ENCODE measurements around the gene PSMG2. TPM values are rescaled to one million over a fixed set of nuclear protein-coding genes. Genes with fewer than 3 reads are reported as not detected.

PSMG2 gene
- total and polyA plus RNA-seq, 2 of the 13 experiments (the other 11 are each of a cell fraction or from before 2014, with no cell fraction given), result 53.4 to 94.8 TPM

DNA sequence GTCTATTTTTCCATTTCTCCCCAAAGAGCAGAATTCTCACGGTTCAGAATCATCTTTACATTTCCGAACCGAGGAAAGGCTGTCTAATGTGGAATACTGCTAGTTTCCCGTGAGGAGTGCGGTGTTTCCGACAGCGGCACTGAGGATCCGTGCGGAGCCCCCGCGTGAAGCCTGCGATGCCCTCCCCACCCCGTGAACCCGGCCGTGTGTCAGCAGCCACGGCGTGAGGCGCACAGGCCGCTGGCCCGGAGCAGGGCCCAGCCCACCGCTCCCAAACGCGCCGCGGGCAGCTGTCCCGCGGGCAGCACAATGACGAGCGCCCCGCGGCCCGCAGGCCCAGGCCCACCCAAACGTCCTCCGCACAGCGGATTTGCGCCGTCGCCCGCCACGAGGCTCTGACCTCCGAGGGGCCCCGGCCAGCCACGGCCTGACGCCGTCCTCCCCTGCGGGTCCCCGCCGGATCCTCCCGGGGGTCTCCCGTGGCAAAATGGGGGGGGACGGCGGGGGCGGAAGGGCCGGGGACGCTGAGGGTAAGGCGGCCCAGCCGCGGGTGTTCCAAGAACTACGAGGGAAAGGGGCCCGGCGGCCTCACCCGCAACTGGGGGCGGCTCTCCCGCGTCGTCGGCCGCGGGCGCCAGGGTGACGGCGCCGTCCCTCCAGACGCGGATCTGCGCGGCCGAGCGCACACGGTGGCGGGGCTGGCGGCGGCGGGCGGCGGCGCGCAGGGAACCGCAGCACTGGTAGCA is 45.7 kb upstream of the PSMG2 start (continued):
- TF ChIP-seq, protein P1, sequence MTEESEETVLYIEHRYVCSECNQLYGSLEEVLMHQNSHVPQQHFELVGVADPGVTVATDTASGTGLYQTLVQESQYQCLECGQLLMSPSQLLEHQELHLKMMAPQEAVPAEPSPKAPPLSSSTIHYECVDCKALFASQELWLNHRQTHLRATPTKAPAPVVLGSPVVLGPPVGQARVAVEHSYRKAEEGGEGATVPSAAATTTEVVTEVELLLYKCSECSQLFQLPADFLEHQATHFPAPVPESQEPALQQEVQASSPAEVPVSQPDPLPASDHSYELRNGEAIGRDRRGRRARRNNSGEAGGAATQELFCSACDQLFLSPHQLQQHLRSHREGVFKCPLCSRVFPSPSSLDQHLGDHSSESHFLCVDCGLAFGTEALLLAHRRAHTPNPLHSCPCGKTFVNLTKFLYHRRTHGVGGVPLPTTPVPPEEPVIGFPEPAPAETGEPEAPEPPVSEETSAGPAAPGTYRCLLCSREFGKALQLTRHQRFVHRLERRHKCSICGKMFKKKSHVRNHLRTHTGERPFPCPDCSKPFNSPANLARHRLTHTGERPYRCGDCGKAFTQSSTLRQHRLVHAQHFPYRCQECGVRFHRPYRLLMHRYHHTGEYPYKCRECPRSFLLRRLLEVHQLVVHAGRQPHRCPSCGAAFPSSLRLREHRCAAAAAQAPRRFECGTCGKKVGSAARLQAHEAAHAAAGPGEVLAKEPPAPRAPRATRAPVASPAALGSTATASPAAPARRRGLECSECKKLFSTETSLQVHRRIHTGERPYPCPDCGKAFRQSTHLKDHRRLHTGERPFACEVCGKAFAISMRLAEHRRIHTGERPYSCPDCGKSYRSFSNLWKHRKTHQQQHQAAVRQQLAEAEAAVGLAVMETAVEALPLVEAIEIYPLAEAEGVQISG (CRISPR knock-in tag; IDR thresholded peaks at IDR 0.05), result peak; percentile 57
- TF ChIP-seq AGO2 (optimal IDR thresholded peaks at IDR 0.05; ENCODE audit: low read depth, low read length), result peak; percentile 53
- TF ChIP-seq, protein P2, sequence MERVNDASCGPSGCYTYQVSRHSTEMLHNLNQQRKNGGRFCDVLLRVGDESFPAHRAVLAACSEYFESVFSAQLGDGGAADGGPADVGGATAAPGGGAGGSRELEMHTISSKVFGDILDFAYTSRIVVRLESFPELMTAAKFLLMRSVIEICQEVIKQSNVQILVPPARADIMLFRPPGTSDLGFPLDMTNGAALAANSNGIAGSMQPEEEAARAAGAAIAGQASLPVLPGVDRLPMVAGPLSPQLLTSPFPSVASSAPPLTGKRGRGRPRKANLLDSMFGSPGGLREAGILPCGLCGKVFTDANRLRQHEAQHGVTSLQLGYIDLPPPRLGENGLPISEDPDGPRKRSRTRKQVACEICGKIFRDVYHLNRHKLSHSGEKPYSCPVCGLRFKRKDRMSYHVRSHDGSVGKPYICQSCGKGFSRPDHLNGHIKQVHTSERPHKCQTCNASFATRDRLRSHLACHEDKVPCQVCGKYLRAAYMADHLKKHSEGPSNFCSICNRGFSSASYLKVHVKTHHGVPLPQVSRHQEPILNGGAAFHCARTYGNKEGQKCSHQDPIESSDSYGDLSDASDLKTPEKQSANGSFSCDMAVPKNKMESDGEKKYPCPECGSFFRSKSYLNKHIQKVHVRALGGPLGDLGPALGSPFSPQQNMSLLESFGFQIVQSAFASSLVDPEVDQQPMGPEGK (CRISPR knock-in tag; IDR thresholded peaks at IDR 0.05), result peak; percentile 44
- no peak for TF ChIP-seq MTA3 (CRISPR knock-in tag; IDR thresholded peaks at IDR 0.05)
- peak; percentile 26; the same call in 1 of the 2 replicates for TF ChIP-seq REPIN1 (CRISPR knock-in tag; IDR thresholded peaks at IDR 0.05; ENCODE audit: borderline replicate concordance, low read depth)
- TF ChIP-seq ARHGAP35 (CRISPR knock-in tag; IDR thresholded peaks at IDR 0.05; ENCODE audit: borderline replicate concordance), result no peak
- TF ChIP-seq ZIK1 (CRISPR knock-in tag; IDR thresholded peaks at IDR 0.05; ENCODE audit: borderline replicate concordance, low read depth), result no peak
- 0 out of 2 replicates have a peak, but pooled peaks have one; percentile 38 for TF ChIP-seq ZNF598 (CRISPR knock-in tag; IDR thresholded peaks at IDR 0.05; ENCODE audit: borderline replicate concordance)
- TF ChIP-seq, protein P3, sequence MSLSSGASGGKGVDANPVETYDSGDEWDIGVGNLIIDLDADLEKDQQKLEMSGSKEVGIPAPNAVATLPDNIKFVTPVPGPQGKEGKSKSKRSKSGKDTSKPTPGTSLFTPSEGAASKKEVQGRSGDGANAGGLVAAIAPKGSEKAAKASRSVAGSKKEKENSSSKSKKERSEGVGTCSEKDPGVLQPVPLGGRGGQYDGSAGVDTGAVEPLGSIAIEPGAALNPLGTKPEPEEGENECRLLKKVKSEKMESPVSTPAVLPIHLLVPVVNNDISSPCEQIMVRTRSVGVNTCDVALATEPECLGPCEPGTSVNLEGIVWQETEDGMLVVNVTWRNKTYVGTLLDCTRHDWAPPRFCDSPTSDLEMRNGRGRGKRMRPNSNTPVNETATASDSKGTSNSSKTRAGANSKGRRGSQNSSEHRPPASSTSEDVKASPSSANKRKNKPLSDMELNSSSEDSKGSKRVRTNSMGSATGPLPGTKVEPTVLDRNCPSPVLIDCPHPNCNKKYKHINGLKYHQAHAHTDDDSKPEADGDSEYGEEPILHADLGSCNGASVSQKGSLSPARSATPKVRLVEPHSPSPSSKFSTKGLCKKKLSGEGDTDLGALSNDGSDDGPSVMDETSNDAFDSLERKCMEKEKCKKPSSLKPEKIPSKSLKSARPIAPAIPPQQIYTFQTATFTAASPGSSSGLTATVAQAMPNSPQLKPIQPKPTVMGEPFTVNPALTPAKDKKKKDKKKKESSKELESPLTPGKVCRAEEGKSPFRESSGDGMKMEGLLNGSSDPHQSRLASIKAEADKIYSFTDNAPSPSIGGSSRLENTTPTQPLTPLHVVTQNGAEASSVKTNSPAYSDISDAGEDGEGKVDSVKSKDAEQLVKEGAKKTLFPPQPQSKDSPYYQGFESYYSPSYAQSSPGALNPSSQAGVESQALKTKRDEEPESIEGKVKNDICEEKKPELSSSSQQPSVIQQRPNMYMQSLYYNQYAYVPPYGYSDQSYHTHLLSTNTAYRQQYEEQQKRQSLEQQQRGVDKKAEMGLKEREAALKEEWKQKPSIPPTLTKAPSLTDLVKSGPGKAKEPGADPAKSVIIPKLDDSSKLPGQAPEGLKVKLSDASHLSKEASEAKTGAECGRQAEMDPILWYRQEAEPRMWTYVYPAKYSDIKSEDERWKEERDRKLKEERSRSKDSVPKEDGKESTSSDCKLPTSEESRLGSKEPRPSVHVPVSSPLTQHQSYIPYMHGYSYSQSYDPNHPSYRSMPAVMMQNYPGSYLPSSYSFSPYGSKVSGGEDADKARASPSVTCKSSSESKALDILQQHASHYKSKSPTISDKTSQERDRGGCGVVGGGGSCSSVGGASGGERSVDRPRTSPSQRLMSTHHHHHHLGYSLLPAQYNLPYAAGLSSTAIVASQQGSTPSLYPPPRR (CRISPR knock-in tag; IDR thresholded peaks at IDR 0.05; ENCODE audit: borderline replicate concordance), result 0 out of 2 replicates have a peak, but pooled peaks have one; percentile 20
- peak; percentile 64; the same call in 1 of the 2 replicates for TF ChIP-seq ARNTL (CRISPR knock-in tag; IDR thresholded peaks at IDR 0.05)
- TF ChIP-seq ZFP82 (CRISPR knock-in tag; IDR thresholded peaks at IDR 0.05; ENCODE audit: borderline replicate concordance), result peak; percentile 83; the same call in 1 of the 2 replicates
- peak; percentile 86 for TF ChIP-seq ZNF777 (CRISPR knock-in tag; IDR thresholded peaks at IDR 0.05)
- TF ChIP-seq, protein P4, sequence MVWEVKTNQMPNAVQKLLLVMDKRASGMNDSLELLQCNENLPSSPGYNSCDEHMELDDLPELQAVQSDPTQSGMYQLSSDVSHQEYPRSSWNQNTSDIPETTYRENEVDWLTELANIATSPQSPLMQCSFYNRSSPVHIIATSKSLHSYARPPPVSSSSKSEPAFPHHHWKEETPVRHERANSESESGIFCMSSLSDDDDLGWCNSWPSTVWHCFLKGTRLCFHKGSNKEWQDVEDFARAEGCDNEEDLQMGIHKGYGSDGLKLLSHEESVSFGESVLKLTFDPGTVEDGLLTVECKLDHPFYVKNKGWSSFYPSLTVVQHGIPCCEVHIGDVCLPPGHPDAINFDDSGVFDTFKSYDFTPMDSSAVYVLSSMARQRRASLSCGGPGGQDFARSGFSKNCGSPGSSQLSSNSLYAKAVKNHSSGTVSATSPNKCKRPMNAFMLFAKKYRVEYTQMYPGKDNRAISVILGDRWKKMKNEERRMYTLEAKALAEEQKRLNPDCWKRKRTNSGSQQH (CRISPR knock-in tag; IDR thresholded peaks at IDR 0.05; ENCODE audit: low read depth), result no peak
- TF ChIP-seq, protein P5, sequence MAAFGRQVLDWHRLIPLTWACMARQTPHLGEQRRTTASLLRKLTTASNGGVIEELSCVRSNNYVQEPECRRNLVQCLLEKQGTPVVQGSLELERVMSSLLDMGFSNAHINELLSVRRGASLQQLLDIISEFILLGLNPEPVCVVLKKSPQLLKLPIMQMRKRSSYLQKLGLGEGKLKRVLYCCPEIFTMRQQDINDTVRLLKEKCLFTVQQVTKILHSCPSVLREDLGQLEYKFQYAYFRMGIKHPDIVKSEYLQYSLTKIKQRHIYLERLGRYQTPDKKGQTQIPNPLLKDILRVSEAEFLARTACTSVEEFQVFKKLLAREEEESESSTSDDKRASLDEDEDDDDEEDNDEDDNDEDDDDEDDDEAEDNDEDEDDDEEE (CRISPR knock-in tag; IDR thresholded peaks at IDR 0.05), result no peak
- peak; percentile 60 for TF ChIP-seq ZNF883 (CRISPR knock-in tag; IDR thresholded peaks at IDR 0.05; ENCODE audit: not compliant biosample characterization)

Measured in HepG2 (cell line).